Cardiac muscle cell (in vitro differentiated cells and primary cell): Measurements from ENCODE around the gene GHRL. TPM values are rescaled to one million over a fixed set of nuclear protein-coding genes. Genes with fewer than 3 reads are reported as not detected.
"Not testable (repeated sequence)": the region's sequence is repeated elsewhere in the genome, so short reads cannot be mapped to it uniquely, and the experiment has no call there.

ENCODE experiments used
- DNase-seq, 2 donors: peaks; one replicate each; pipeline versions ENCODE4 v3.0.0 to v3.0.0-alpha.2; 2010 to 2017; ENCODE audit warnings: low read depth in 1 of 2, low spot score in 1 of 2
- H3K27ac ChIP-seq: fragments of 200-600 bp; sonication (generic); 2 replicates; pipeline ENCODE4 v1.5.1; 2016
- H3K27me3 ChIP-seq: fragments of 200-600 bp; sonication (generic); 2 replicates; pipeline ENCODE4 v1.6.0; 2016; ENCODE audit warnings: control low read depth
- H3K36me3 ChIP-seq: fragments of 200-600 bp; sonication (generic); 2 replicates; pipeline ENCODE4 v1.5.1; 2016; ENCODE audit warnings: control low read depth
- H3K4me1 ChIP-seq: fragments of 200-600 bp; sonication (generic); 2 replicates; pipeline ENCODE4 v1.8.1; 2017; ENCODE audit warnings: low read depth, mild to moderate bottlenecking, mixed run types
- H3K4me3 ChIP-seq: fragments of 200-600 bp; sonication (generic); 2 replicates; pipeline ENCODE4 v1.5.1; 2016; ENCODE audit warnings: mild to moderate bottlenecking
- H3K9me3 ChIP-seq: fragments of 200-600 bp; sonication (generic); 2 replicates; pipeline ENCODE4 v1.5.1; 2017; ENCODE audit warnings: low read depth, mild to moderate bottlenecking, control low read depth
- CTCF ChIP-seq: IDR thresholded peaks from 2 replicates; pipeline ENCODE4 v1.5.1; 2012; ENCODE audit warnings: low read depth, mild to moderate bottlenecking, low read length
- polyA plus RNA-seq: library from polyadenylated mRNA; unstranded; fragments of >200 nt; fragmentation: Nextera tagmentation; extraction: Ambion mirVana; gene quantifications from 2 replicates; pipeline ENCODE4 v1.2.1, GENCODE V29; 2016
- total RNA-seq: library from RNA; depleted of rRNA; stranded (reverse); fragments of >200 nt; gene quantifications from 2 replicates; pipeline ENCODE4 v1.2.3, GENCODE V29; 2016

The GHRL gene
- total and polyA plus RNA-seq, 2 experiments from 2014 or later = 0.18 to 0.46 TPM

GRCh38 chr3:10268116-10268515 lies 24.6 kb downstream of the GHRL start:
- no peak overlapping the region for H3K4me3 ChIP-seq
- TF ChIP-seq CTCF = no peak

GRCh38 chr3:10266936-10267335 lies 25.8 kb downstream of the GHRL start:
- not testable (repeated sequence) for H3K9me3 ChIP-seq, H3K27ac ChIP-seq, H3K4me1 ChIP-seq, H3K4me3 ChIP-seq, H3K36me3 ChIP-seq, H3K27me3 ChIP-seq, DNase-seq

More at GRCh38 chr3:10268116-10268515, 24.6 kb downstream of the GHRL start:
- H3K27me3 ChIP-seq = no peaks in the 10 kb centered on the region
- peaks cover 8% of the 10 kb centered on the region for H3K36me3 ChIP-seq
- peaks cover 7% of the 10 kb centered on the region for H3K4me1 ChIP-seq
- DNase-seq = no peak
- no peaks in the 10 kb centered on the region for H3K9me3 ChIP-seq
- no peak overlapping the region for H3K27ac ChIP-seq

GRCh38 chr3:10265833-10266232 lies 26.9 kb downstream of the GHRL start:
- no peaks in the 10 kb centered on the region for H3K9me3 ChIP-seq
- TF ChIP-seq CTCF = no peak
- no peaks in the 10 kb centered on the region for H3K27me3 ChIP-seq
- no peak for DNase-seq
- peaks cover 9% of the 10 kb centered on the region for H3K36me3 ChIP-seq
- H3K4me1 ChIP-seq = peaks cover 7% of the 10 kb centered on the region
- H3K4me3 ChIP-seq = no peak overlapping the region
- H3K27ac ChIP-seq = no peak overlapping the region

- Histone ChIP-seq H3K9me3 (no peaks in the 10 kb centered on the region), H3K4me1 (peaks cover 7% of the 10 kb centered on the region), H3K36me3 (peaks cover 11% of the 10 kb centered on the region), H3K27me3 (no peaks in the 10 kb centered on the region), H3K27ac (peak overlapping the region; percentile 51), H3K4me3 (no peak overlapping the region)
- peak; percentile 59 for TF ChIP-seq CTCF
- DNase-seq = peak; percentile 62 to 70
These were observed 28.9 kb downstream of the GHRL start for GRCh38 chr3:10263646-10264363.

GRCh38 chr3:10262027-10262426 lies 30.7 kb downstream of the GHRL start:
- Histone ChIP-seq H3K27me3 (no peaks in the 10 kb centered on the region), H3K4me1 (peaks cover 7% of the 10 kb centered on the region), H3K27ac (no peak overlapping the region), H3K36me3 (peaks cover 11% of the 10 kb centered on the region), H3K9me3 (no peaks in the 10 kb centered on the region), H3K4me3 (no peak overlapping the region)
- TF ChIP-seq CTCF = no peak
- no peak for DNase-seq

GRCh38 chr3:10260211-10260701 lies 32.5 kb downstream of the GHRL start:
- Histone ChIP-seq H3K4me1 (peaks cover 7% of the 10 kb centered on the region), H3K27me3 (no peaks in the 10 kb centered on the region), H3K4me3 (no peak overlapping the region), H3K36me3 (peaks cover 11% of the 10 kb centered on the region), H3K9me3 (no peaks in the 10 kb centered on the region), H3K27ac (no peak overlapping the region)
- no peak for DNase-seq
- TF ChIP-seq CTCF = no peak
